Stomach smooth muscle (tissue), 2 donors: Measurements from ENCODE around the gene PF4V1.
"Not testable (repeated sequence)": the region's sequence is repeated elsewhere in the genome, so short reads cannot be mapped to it uniquely, and the experiment has no call there.

Experiments
- H3K27ac ChIP-seq: one replicate; pipeline ENCODE4 v1.7.0; 2013; ENCODE audit warnings: mild to moderate bottlenecking, low read length, inconsistent platforms
- H3K27me3 ChIP-seq, 2 donors: one replicate each; pipeline ENCODE4 v1.7.0; 2013; ENCODE audit warnings: low read length in 2 of 2; ENCODE audit not compliant: insufficient read depth in 2 of 2, control insufficient read depth in 1 of 2
- H3K36me3 ChIP-seq, 2 donors: one replicate each; pipeline ENCODE4 v1.7.0; 2013; ENCODE audit warnings: low read length in 2 of 2; ENCODE audit not compliant: control insufficient read depth in 2 of 2, insufficient read depth in 2 of 2
- H3K4me1 ChIP-seq: one replicate; pipeline ENCODE4 v1.7.0; 2013; ENCODE audit warnings: low read length; ENCODE audit not compliant: control insufficient read depth, insufficient read depth
- H3K4me3 ChIP-seq, 2 donors: one replicate each; pipeline ENCODE4 v1.7.0; 2013; ENCODE audit warnings: low read length in 2 of 2
- H3K9ac ChIP-seq, 2 donors: one replicate each; pipeline ENCODE4 v1.7.0; 2013; ENCODE audit warnings: low read length in 2 of 2, mild to moderate bottlenecking in 1 of 2
- H3K9me3 ChIP-seq, 2 donors: one replicate each; pipeline ENCODE4 v1.7.0; 2013; ENCODE audit warnings: low read length in 2 of 2; ENCODE audit not compliant: control insufficient read depth in 2 of 2
- donor health status: healthy.
- donor health status: Pancreatic carcinoma.

PF4V1 gene

GRCh38 chr4:73892966-73893365 is 39.9 kb downstream of the PF4V1 start:
- no peaks in the 10 kb centered on the region for H3K36me3 ChIP-seq
- H3K4me3 ChIP-seq = no peak overlapping the region
- no peaks in the 10 kb centered on the region for H3K9me3 ChIP-seq
- H3K27me3 ChIP-seq = no peaks in the 10 kb centered on the region
- H3K9ac ChIP-seq = no peak overlapping the region
- no peaks in the 10 kb centered on the region for H3K4me1 ChIP-seq
- H3K27ac ChIP-seq = no peak overlapping the region

DNA sequence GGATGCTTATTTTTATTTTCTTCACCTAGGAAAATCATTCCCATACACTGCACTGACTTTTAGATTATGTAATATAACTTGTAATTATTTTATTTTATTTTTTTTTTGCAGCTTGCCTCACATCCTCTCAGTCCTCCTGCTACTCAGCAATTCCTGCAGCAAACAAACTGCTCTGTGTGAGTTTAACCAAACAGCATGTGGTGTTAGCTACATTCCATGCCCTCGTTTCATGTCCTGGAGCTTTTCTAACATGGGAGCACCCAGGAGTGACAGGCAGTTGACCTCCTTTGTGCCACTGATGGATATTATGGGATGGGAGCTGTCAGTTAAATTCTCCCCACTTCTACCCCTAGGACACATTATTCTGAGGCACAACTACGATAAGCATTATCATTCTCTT is 40.9 kb downstream of the PF4V1 start:
- Histone ChIP-seq H3K36me3 (no peaks in the 10 kb centered on the region), H3K4me3 (no peak overlapping the region), H3K27me3 (no peaks in the 10 kb centered on the region), H3K4me1 (no peaks in the 10 kb centered on the region), H3K9me3 (no peaks in the 10 kb centered on the region), H3K9ac (no peak overlapping the region), H3K27ac (no peak overlapping the region)

DNA sequence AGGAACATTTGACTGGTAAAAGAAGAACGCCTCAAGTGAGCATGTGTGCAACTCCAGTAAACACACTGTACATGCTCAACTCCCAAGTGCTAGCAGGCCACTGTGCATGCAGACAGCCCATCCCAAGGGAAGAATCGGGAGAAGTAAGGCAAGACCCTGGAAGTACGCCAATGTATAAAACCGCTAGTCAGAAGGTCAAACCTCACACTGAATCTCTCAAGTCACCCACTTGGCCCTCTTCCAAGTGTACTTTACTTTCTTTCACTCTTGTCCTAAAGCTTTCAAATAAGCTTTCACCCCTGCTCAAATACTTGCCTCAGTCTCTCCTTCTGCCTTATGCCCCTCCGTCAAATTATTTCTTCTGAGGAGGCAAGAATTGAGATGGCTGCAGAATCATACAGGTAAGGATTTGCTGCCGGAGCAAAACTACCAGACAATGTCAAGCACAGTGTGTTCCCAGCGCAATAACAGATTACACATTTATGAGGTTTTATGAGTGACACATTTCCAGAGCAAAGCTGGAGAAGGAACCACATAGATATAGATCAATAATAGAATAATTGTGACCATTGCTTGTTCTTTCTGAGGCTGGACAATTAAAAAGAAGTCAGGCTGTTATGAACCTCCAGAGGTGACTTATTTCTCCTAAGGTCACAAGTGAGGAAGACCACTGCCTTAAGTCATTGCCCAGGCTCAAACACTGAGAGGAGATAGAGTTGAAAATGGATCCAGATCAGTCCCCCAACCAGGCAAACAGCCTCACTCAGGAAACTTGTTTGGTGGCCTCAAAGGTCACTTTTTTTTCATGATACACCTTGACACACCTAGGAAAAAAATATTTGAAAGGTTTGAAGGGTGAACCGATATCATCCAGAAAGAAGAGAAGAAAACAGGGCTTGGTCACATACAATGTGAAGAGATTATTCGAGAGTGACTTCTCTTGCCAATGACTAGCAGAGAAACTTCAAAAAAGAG is 42.4 kb downstream of the PF4V1 start:
- Histone ChIP-seq H3K4me3 (no peak overlapping the region), H3K36me3 (no peaks in the 10 kb centered on the region), H3K9ac (no peak overlapping the region), H3K9me3 (no peaks in the 10 kb centered on the region), H3K27me3 (no peaks in the 10 kb centered on the region), H3K27ac (no peak overlapping the region), H3K4me1 (no peaks in the 10 kb centered on the region)

DNA sequence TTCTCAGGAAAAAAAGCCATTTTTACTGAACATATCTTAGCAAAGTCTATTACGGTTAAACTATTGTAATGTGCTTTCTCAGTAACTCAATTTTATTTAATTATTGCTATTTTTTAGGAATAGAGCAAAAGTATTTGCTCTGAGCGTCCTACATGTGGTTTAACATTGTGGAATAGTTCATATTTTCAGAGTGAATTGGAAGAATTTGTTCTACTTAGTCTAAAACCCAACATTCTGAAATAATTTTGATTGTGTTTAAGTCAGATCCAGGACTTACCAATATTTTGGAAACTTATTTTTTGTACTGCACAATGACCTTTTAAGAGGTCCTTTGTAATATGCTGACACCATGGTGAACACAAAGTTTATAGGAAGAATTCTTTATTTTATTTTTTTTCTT is 43.3 kb downstream of the PF4V1 start:
- Histone ChIP-seq H3K4me1 (no peaks in the 10 kb centered on the region), H3K9ac (no peak overlapping the region), H3K4me3 (no peak overlapping the region), H3K27ac (no peak overlapping the region), H3K9me3 (no peaks in the 10 kb centered on the region), H3K36me3 (no peaks in the 10 kb centered on the region), H3K27me3 (no peaks in the 10 kb centered on the region)

DNA sequence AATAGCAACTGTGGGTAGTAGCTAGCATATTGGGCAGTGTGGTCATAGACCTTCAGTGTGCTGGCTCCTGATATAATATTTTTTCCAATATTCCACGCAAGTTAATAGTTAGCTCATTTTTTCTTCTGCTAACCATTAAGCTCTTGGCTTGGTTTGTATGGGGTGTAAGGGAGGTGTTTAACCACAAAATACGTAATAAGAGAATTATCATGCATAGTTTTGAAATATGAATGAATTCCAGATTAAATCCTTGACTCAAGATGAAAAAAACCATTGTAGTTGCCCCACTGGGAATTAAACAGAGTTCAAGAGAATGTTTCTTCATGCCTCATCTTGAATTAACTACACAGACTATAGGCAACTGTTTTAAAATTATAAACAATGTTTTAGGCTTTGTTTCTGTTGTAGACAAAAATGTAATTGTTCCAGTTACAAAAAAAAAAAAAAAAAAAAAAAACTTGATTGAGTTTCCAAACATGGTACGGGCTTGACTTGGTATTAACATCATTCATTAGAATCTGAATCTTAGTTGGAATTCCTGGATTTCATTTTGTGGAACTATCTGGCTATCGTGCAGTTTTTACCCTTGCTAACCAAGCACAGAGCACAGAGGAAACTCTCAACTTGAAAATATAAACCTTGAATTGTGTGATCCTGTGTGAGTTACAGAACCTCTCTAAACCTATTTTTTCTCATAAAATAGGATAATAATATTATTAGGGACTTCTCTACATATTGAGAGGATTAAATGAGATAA is 44.5 kb downstream of the PF4V1 start:
- no peaks in the 10 kb centered on the region for H3K27me3 ChIP-seq
- H3K4me1 ChIP-seq = no peaks in the 10 kb centered on the region
- no peak overlapping the region for H3K27ac ChIP-seq
- H3K4me3 ChIP-seq = no peak overlapping the region
- no peaks in the 10 kb centered on the region for H3K9me3 ChIP-seq
- no peak overlapping the region for H3K9ac ChIP-seq
- no peaks in the 10 kb centered on the region for H3K36me3 ChIP-seq

DNA sequence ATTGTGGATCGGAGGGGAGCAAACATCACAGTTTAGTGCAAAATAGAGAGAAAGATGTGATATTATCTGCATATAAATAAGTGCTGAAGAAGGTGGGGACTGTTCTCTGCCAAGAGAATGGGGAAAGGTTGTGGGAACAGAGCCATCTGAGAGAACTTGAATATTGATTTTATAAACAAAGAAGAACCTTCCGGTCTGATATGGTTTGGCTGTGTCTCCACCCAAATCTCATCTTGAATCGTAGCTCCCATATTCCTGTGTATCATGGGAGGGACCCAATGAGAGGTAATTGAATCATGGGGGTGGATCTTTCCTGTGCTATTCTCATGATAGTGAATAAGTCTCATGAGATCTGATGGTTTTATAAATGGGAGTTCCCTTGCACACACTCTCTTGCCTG is 46.2 kb downstream of the PF4V1 start:
- H3K9me3 ChIP-seq, H3K4me1 ChIP-seq, H3K27me3 ChIP-seq, H3K27ac ChIP-seq, H3K4me3 ChIP-seq, H3K9ac ChIP-seq, H3K36me3 ChIP-seq: not testable (repeated sequence)

- no peaks in the 10 kb centered on the region for H3K36me3 ChIP-seq
- H3K27me3 ChIP-seq = no peaks in the 10 kb centered on the region
- no peaks in the 10 kb centered on the region for H3K4me1 ChIP-seq
- H3K27ac ChIP-seq = no peak overlapping the region
- no peak overlapping the region for H3K9ac ChIP-seq
- H3K9me3 ChIP-seq = no peaks in the 10 kb centered on the region
- H3K4me3 ChIP-seq = no peak overlapping the region
Measured at GRCh38 chr4:73901031-73901430, 47.9 kb downstream of the PF4V1 start.

- H3K4me1 ChIP-seq = no peaks in the 10 kb centered on the region
- no peaks in the 10 kb centered on the region for H3K27me3 ChIP-seq
- H3K9ac ChIP-seq = no peak overlapping the region
- H3K36me3 ChIP-seq = no peaks in the 10 kb centered on the region
- no peak overlapping the region for H3K4me3 ChIP-seq
- no peaks in the 10 kb centered on the region for H3K9me3 ChIP-seq
- H3K27ac ChIP-seq = no peak overlapping the region
Measured at GRCh38 chr4:73902038-73902637, 49.0 kb downstream of the PF4V1 start.

GRCh38 chr4:73902817-73903547 is 49.9 kb downstream of the PF4V1 start:
- no peaks in the 10 kb centered on the region for H3K27me3 ChIP-seq
- H3K27ac ChIP-seq = no peak overlapping the region
- H3K4me3 ChIP-seq = no peak overlapping the region
- no peaks in the 10 kb centered on the region for H3K4me1 ChIP-seq
- no peaks in the 10 kb centered on the region for H3K36me3 ChIP-seq
- no peak overlapping the region for H3K9ac ChIP-seq
- H3K9me3 ChIP-seq = no peaks in the 10 kb centered on the region
